ENCODE measurements around the gene UQCRHL.

Gene UQCRHL

GRCh38 chr1:15761366-15762128, 45.9 kb downstream of the UQCRHL start:
- Histone ChIP-seq H3K9me3 (no peaks in the 10 kb centered on the region), H3K27me3 (peaks cover 82% of the 10 kb centered on the region), H3K4me1 (ENCODE audit: control insufficient read depth in 1 of 2, insufficient read depth in 1 of 2, low read depth in 1 of 2, low read length in 1 of 2) (peaks cover 0 to 4% of the 10 kb centered on the region in 2 experiments), H3K4me3 (ENCODE audit: low read depth in 1 of 2, low read length in 1 of 2) (no peak overlapping the region), H3K36me3 (no peaks in the 10 kb centered on the region), H3K27ac (no peak overlapping the region)
- no peak for TF ChIP-seq CTCF (IDR thresholded peaks at IDR 0.05)

GRCh38 chr1:15760520-15761211, 46.8 kb downstream of the UQCRHL start:
- no peak for TF ChIP-seq CTCF (IDR thresholded peaks at IDR 0.05)
- Histone ChIP-seq H3K9me3 (no peaks in the 10 kb centered on the region), H3K4me1 (ENCODE audit: control insufficient read depth in 1 of 2, insufficient read depth in 1 of 2, low read depth in 1 of 2, low read length in 1 of 2) (peaks cover 0 to 8% of the 10 kb centered on the region in 2 experiments), H3K27me3 (peaks cover 87% of the 10 kb centered on the region), H3K27ac (no peak overlapping the region), H3K36me3 (no peaks in the 10 kb centered on the region), H3K4me3 (ENCODE audit: low read depth in 1 of 2, low read length in 1 of 2) (no peak overlapping the region)

- Histone ChIP-seq H3K9me3 (no peaks in the 10 kb centered on the region), H3K4me1 (ENCODE audit: control insufficient read depth in 1 of 2, insufficient read depth in 1 of 2, low read depth in 1 of 2, low read length in 1 of 2) (peaks cover 0 to 8% of the 10 kb centered on the region in 2 experiments), H3K27ac (no peak overlapping the region), H3K27me3 (peaks cover 88% of the 10 kb centered on the region), H3K36me3 (no peaks in the 10 kb centered on the region), H3K4me3 (ENCODE audit: low read depth in 1 of 2, low read length in 1 of 2) (no peak overlapping the region)
- TF ChIP-seq CTCF (IDR thresholded peaks at IDR 0.05) = no peak
Measured at GRCh38 chr1:15758953-15759661, 48.3 kb downstream of the UQCRHL start.

- Histone ChIP-seq H3K4me3 (ENCODE audit: low read depth in 1 of 2, low read length in 1 of 2) (no peak within 1 kb of the TSS), H3K9me3 (no peaks in the 10 kb centered on the region), H3K4me1 (ENCODE audit: control insufficient read depth in 1 of 2, insufficient read depth in 1 of 2, low read depth in 1 of 2, low read length in 1 of 2) (peaks cover 0 to 8% of the 10 kb centered on the region in 2 experiments), H3K27ac (no peak within 1 kb of the TSS), H3K36me3 (no peaks in the 10 kb centered on the region), H3K27me3 (peaks cover 85% of the 10 kb centered on the region)
- TF ChIP-seq CTCF (IDR thresholded peaks at IDR 0.05) = no peak
Measured at GRCh38 chr1:15758343-15758931, 49.0 kb downstream of the UQCRHL start, which contains the start of gene FBLIM1. FBLIM1 (plus strand) TSS chr1:15758795; CDS start chr1:15764984, 6,189 bp downstream.

GRCh38 chr1:15757575-15758342, 49.7 kb downstream of the UQCRHL start:
- Histone ChIP-seq H3K9me3 (no peaks in the 10 kb centered on the region), H3K27ac (no peak overlapping the region), H3K36me3 (no peaks in the 10 kb centered on the region), H3K4me1 (ENCODE audit: control insufficient read depth in 1 of 2, insufficient read depth in 1 of 2, low read depth in 1 of 2, low read length in 1 of 2) (peaks cover 0 to 8% of the 10 kb centered on the region in 2 experiments), H3K4me3 (ENCODE audit: low read depth in 1 of 2, low read length in 1 of 2) (no peak overlapping the region), H3K27me3 (peaks cover 83% of the 10 kb centered on the region)
- TF ChIP-seq CTCF (IDR thresholded peaks at IDR 0.05) = no peak
